ENCODE results near the gene CD53.
A peak's percentile ranks its signal among the peaks of the same experiment; 100 is the strongest.
"Not testable (repeated sequence)": the region's sequence is repeated elsewhere in the genome, so short reads cannot be mapped to it uniquely, and the experiment has no call there.

Gene CD53

DNA sequence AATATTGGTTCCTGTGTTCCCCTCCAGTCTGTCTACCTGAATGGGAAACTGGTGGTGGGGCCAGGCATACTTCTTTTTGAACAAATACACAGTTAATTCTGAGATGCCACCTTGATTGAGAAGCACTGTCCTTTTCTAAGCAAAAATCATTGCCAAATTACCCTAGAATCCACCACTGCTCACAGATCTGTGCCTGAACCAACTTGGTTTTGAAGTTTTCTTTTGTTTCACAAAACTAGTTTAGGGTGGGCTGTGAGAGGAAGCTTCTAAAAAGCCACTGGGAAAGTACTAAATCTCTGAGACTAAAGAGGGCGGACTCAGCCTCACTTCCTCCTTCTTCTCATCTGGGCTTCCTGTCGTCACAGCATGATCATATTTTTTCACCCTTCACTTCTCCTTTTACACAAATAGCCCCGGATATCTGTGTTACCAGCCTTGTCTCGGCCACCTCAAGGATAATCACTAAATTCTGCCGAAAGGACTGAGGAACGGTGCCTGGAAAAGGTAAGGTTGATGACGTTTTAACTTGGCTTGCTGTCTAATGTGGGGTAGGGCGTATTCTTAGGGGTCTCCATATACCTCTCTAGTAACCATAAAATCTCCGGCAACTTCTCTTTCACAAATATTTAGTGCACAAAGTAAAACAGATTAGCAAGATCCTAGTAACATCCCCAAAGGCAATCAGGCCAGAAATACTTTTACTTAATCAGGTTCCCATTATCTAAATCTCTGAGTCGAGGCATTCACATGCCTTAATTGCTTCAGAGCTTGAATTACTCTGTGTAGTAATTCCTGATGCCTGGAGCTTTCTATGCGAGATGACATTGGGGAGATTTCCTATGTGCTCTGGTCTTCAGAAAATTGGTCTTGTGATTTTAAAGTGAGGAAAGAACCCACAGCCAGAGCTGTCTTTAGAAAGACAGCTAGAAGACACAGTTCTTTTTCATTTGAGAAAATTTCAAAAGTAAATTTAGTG, at the start of gene CD53:
Gene CD53 (plus strand): TSS at position 404 of the 976 bp plus-strand sequence. CDS start 18,261 bp downstream, outside the sequence.
- peak; percentile 83 to 89 for DNase-seq

DNA sequence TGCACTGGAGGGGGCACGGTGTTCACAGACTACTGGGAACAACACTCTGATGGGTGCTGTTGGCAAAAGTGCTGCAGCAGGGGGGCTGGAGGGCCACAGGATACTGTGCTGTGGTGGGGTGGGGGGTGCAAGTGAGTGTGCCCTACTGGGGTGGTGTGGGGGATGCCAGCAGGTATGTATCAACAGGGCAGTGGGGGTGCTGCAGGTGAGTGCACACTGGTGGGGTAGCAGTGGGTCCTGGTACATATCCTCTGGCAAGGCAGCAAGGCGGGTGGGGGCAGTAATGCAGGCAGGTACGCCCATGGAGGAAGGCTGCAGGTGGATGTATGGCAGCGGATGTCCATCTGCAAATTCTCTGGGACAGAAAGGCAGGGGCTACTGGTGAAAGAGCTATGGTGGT, 48.8 kb upstream of the CD53 start:
- no peak for DNase-seq

DNA sequence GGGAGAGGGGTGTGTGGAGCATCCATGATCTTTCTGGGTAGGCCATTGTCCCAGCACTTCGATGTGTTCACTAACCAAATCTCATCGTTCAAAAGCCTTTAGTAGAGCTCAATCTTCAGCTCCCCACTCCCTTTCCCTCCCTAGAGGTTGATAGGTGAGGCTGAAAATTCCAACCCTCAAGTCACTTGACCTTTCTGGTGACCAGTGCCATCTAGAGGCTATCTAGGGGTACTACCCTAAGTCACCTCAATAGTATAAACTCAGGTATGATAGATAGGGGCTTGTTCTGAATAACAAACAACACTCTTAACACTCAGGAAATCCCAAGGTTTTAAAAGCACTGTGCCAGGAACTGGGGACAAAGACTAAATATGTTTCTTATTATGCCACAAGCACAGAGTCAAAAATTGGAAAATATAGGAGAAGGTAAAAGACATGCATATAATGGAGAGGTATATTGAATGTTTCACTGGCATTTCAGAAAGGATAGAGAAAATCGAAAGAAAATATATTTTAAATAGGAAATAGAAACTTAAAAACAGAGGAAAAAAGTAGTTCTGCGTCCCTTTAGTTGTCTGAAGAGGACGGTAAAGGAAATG, 42.9 kb upstream of the CD53 start:
- DNase-seq: peak; percentile 39 to 73

GRCh38 chr1:110833779-110834178, 39.2 kb upstream of the CD53 start:
- not testable (repeated sequence) for DNase-seq

DNA sequence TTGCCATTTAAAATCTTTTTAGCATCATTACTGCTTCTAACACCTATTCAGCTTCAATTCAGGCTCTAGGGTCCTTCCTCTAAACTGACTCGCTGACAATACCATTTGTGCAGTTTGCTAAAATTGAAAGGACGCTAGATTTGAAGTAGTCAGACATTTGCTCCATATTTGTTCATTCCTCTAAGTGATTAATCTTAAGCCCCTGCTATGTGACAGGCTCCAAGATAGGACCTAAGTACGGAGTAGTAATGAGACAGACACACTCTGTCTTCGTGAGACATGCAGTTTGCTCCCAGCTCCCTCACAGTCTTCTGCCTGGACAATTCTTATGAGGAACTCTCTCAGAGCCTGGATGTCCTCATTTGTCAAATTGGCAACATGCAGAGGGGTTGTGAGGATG, 26.1 kb upstream of the CD53 start:
- no peak for DNase-seq

DNA sequence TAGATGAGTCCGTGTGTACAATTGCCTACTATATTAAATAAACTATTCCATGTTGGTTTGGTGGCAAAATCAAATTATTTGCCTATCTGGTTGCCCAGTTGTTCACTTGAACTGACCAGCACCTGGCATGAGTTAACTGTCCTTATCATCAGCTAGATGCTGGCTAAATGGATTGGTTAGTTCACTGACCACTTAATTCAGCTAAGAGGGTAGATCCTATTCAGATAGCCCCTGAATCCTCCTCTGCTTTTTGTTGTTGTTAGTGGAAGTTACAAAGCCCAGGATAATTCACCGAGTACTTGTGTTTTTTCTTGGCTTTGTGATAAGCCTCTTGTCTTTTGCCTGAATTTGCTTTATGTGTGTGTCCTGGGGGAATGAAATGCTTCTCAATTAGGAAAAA, 22.8 kb upstream of the CD53 start:
- DNase-seq: no peak

DNA sequence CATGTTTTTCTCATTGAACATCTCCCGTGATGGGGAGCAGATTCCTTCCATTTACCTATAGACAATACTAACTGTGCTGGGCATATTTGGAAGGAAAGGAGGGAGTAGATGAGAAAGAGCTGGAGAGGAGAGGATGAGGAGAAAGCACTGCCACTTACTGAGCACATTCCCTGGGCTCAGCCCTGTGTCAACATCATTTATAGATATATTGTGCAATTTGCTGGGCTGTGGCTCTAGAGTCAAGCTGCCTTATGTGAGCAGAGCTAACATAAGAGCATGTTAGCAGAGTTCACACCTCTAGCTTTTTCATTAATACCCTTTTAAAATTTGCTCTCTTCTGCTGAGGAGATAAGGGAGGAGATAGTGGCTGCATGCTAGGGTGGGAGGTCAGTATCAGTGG, 22.3 kb upstream of the CD53 start:
- no peak for DNase-seq

- DNase-seq: no peak
Observed at GRCh38 chr1:110853135-110853534, 19.8 kb upstream of the CD53 start.

DNA sequence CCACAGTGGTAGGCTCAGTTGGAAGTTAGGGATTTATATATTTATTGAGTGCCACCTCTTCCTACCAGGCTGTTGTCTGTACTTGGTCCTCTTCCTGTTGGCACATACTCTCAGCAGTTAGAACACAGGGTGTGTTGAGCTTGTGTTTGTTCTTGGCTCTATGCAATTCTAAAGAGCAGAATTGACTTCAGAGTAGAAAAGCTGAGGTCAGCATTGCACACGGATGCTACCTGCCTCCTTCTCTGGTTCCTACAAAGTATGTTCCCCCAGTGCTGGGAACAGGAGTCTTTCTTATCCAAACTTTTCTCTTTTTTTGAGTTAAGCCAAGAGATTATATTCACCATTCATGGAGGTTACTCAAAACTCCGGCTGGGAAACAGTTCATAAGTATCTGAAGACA, 16.5 kb upstream of the CD53 start:
- DNase-seq: no peak

GRCh38 chr1:110857964-110858948, 14.7 kb upstream of the CD53 start:
- no peak for DNase-seq

- no peak for DNase-seq
Observed at GRCh38 chr1:110859062-110859461, 13.9 kb upstream of the CD53 start.

- no peak for DNase-seq
Observed at GRCh38 chr1:110860174-110860573, 12.8 kb upstream of the CD53 start.

DNA sequence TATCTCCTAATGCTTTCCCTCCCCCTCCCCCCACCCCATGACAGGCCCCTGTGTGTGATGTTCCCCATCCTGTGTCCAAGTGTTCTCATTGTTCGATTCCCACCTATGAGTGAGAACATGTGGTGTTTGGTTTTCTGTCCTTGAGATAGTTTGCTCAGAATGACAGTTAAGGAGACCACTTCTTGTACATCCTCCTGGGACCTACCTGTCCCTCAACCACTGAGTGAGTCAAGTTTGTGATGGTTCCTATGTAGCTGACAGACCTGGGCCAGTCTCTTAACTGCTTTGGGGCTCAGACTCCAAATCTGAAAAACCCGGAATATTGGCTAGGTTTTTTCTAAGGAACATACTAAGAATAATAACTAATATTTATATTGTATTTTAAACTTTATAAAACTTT, 12.3 kb upstream of the CD53 start:
- not testable (repeated sequence) for DNase-seq

GRCh38 chr1:110861942-110862341, 11.0 kb upstream of the CD53 start:
- not testable (repeated sequence) for DNase-seq

GRCh38 chr1:110864287-110864686, 8.7 kb upstream of the CD53 start:
- DNase-seq: no peak

DNA sequence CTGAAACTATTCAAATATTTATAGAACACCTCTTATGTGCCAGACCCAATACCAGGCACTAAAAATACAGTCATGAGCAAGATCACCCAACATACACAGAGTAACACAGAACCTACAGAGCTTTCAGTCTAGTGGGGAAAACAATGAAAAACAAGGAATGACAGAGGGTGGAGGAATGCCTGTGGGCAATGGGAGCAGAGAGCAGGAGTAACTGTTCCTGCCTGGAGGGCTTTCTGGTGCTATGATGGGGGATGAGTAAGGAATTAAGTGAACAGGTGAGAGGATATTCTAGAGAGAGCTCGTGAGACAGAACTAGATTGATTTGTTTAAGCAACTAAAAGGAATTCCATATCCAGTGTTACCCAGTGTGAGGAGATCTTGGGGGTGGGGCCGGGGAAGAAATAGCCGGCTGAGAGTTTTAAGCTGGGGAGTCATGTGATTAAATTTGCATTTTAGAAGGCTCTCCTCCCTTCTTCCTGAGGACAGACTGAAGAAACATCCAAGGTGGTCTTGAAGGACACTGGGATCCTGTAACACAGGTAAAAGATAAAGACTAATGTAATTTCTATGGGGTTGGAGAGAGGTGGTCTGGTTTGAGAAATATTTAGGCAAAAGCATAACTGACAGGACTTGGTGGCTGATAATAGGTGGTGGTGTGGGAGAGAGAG, 2.1 kb upstream of the CD53 start:
- no peak for DNase-seq

DNA sequence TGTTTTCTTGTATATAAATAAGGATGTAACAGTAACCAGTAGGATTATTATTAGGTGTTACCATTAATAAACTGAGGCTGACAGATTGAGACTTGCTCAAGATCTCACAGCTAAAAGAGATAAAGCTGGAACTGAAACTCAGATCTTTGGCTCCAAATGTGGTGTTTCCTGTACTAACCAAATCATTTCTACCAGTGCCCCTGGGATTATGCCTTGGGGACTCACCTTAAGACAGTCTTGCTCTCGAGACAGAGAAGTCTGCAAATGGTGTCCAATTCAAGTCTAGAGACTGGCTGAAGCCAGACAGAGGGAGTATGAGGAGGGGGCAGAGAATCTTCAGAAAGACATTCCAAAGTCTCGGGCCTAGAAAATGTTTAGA, 593 bp upstream of the CD53 start:
- DNase-seq: peak; percentile 31 to 38

DNA sequence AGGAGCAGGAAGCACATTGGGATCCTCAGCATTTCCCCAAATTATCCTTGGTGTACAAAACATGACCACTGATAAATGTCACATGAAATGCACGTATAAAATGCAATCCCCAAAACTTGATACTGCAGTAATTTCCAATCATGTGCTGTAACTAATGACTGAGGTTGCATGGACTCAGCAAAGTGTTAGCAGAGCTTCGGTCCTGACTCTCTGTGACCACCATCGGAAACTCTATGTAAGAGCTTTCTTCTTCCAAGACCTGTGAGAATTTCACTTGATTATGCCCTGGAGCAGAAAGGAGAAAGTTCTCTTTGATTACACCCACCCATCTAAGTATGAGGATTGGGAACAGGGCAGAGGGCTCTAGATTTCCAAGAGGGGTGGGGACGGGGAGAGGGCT, 908 bp downstream of the CD53 start:
- DNase-seq: no peak

DNA sequence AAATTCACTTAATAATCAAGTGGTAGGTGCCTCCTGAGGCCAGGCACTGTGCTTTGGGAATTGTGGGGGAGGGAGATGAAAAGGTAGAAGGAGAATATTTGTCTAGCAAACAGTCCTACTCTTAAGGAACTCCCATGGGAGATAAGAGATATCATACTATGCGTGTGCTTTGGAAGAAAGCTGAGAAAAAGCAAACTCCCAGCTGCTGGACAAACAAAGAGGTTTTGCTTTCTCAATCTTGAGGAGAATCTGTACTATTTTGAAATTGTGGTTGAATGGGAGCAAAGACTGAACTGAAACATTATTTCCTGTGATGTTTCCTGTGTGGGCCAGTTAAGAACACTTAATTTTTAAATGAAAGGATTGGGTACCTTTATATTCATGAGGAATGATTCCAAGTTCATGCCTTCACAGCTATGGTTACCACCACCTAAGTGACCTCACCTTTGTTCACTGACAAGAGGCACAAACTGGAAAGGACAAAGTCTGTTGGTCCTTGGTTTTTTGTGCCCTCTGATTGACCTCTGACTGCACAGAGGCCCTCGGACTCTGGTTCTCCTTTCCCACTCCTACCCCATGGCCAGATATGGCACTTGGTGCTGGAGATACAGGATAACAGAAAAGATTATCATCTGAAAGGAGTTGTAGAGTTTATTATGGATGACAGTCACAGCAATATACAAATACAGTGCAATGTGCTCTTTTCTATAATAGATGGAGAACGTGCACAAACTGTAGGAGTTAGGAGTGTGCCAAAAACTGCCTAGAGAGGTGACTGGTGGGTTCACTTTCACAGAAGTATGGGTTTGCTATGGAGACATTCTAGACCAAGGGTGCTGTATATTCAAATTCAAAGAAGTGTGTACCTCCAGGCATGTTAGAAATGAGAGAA, 1.6 kb downstream of the CD53 start:
- DNase-seq: peak in 1 of 2 donors; percentile 60

- peak; percentile 60 to 78 for DNase-seq
Observed at GRCh38 chr1:110875216-110875731, 2.3 kb downstream of the CD53 start.

GRCh38 chr1:110876748-110877341, 3.9 kb downstream of the CD53 start:
- no peak for DNase-seq
